Astrocyte (in vitro differentiated cells and primary cell): ENCODE measurements around the gene SFTPD. TPM values are rescaled to one million over a fixed set of nuclear protein-coding genes. Genes with fewer than 3 reads are reported as not detected.

ENCODE experiments used
- DNase-seq: peaks from one replicate; pipeline ENCODE4 v3.0.0-alpha.2; 2010; ENCODE audit warnings: low read depth
- FAIRE-seq: peaks from 2 replicates; lab custom pipeline; 2011; peaks lifted over from hg19 to GRCh38; lab: Jason Lieb, UNC
- H2AFZ ChIP-seq: 2 replicates; pipeline ENCODE4 v1.6.0; 2012; ENCODE audit warnings: low read depth, low read length, inconsistent platforms
- H3K27ac ChIP-seq: 2 replicates; pipeline ENCODE4 v1.5.1; 2011; ENCODE audit warnings: low read depth, low read length, inconsistent platforms
- H3K27me3 ChIP-seq: 2 replicates; pipeline ENCODE4 v1.6.0; 2011; ENCODE audit warnings: low read length, inconsistent platforms; ENCODE audit not compliant: insufficient read depth
- H3K36me3 ChIP-seq: 2 replicates; pipeline ENCODE4 v1.5.1; 2011; ENCODE audit warnings: low read length, inconsistent platforms; ENCODE audit not compliant: insufficient read depth
- H3K4me1 ChIP-seq: 2 replicates; pipeline ENCODE4 v1.5.1; 2011; ENCODE audit warnings: low read length, inconsistent platforms; ENCODE audit not compliant: insufficient read depth
- H3K4me2 ChIP-seq: 2 replicates; pipeline ENCODE4 v1.6.0; 2012; ENCODE audit warnings: low read length, inconsistent platforms
- H3K4me3 ChIP-seq: 2 replicates; pipeline ENCODE4 v1.5.1; 2011; ENCODE audit warnings: low read depth, mild to moderate bottlenecking, low read length, inconsistent platforms; ENCODE audit not compliant: insufficient read depth
- H3K79me2 ChIP-seq: 2 replicates; pipeline ENCODE4 v1.6.0; 2012; ENCODE audit warnings: mild to moderate bottlenecking, low read length, inconsistent platforms; ENCODE audit not compliant: insufficient read depth
- H3K9ac ChIP-seq: 2 replicates; pipeline ENCODE4 v1.6.0; 2012; ENCODE audit warnings: mild to moderate bottlenecking, low read length, inconsistent platforms
- H3K9me3 ChIP-seq: 2 replicates; pipeline ENCODE4 v1.5.1; 2012; ENCODE audit warnings: low read depth, mild to moderate bottlenecking, low read length, inconsistent platforms; ENCODE audit not compliant: insufficient read depth
- H4K20me1 ChIP-seq: 2 replicates; pipeline ENCODE4 v1.6.0; 2012; ENCODE audit warnings: low read length, inconsistent platforms; ENCODE audit not compliant: insufficient read depth
- H3K27ac Mint-ChIP-seq: one replicate; pipeline ENCODE4 v1.8.0; 2021; ENCODE audit warnings: mild to moderate bottlenecking, mixed read lengths; ENCODE audit not compliant: unreplicated experiment
- H3K27me3 Mint-ChIP-seq: one replicate; pipeline ENCODE4 v1.8.0; 2021; ENCODE audit warnings: low read depth, mixed read lengths; ENCODE audit not compliant: unreplicated experiment
- H3K36me3 Mint-ChIP-seq: one replicate; pipeline ENCODE4 v1.8.0; 2021; ENCODE audit warnings: low read depth, mixed read lengths; ENCODE audit not compliant: unreplicated experiment
- H3K4me1 Mint-ChIP-seq: one replicate; pipeline ENCODE4 v1.8.0; 2021; ENCODE audit warnings: low read depth, mixed read lengths; ENCODE audit not compliant: unreplicated experiment
- H3K4me3 Mint-ChIP-seq: one replicate; pipeline ENCODE4 v1.8.0; 2021; ENCODE audit warnings: mild to moderate bottlenecking, moderate library complexity, mixed read lengths; ENCODE audit not compliant: unreplicated experiment
- H3K9me3 Mint-ChIP-seq: one replicate; pipeline ENCODE4 v1.8.0; 2021; ENCODE audit warnings: mild to moderate bottlenecking, mixed read lengths; ENCODE audit not compliant: unreplicated experiment
- EZH2 ChIP-seq: IDR thresholded peaks from 2 replicates; pipeline ENCODE4 v1.6.1; 2012; ENCODE audit warnings: mild to moderate bottlenecking, low read length, inconsistent platforms; ENCODE audit not compliant: insufficient read depth
- total RNA-seq: library from RNA; stranded (reverse); gene quantifications from 2 replicates; pipeline ENCODE4 v1.2.1, GENCODE V29; 2021
- TF ChIP-seq, protein P1 (sequence below): IDR thresholded peaks from 2 replicates; pipeline ENCODE4 v1.5.1; 2011; ENCODE audit warnings: low read depth, mild to moderate bottlenecking, inconsistent platforms, low read length, moderate library complexity; ENCODE audit not compliant: insufficient read depth

SFTPD gene
- total RNA-seq, 1 donor from 2014 or later = 0.27 TPM

DNA sequence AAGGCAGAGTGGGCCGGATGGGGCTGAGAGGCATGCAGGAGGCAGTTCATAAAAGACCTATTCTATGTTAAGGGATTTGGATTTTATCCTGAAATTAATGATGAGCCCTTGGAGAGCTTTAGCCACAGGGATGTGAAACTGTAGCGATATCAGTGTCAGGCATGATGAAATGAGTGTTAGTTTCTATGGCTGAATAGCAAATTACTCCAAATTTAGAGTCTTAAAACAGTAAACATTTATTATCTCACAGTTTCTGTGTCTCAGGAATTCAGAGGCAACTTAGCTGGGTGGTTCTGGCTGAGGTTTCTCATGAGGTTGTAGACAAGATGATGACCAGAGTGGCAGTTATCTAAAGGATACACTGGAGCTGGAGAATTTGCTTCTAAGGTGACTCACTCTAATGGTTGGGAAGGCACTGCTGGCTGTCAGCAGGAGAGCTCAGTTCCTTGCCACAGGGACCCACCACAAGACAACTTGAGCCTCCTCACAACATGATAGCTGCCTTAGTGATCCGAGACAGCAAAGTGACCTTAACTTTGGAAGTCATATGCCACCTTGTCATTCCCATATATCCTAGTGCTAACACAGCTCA is 36.7 kb upstream of the SFTPD start:
- Mint-ChIP-seq H3K4me3 (no peak overlapping the region), H3K27me3 (peaks cover 12% of the 10 kb centered on the region), H3K4me1 (peaks cover 12% of the 10 kb centered on the region), H3K27ac (no peak overlapping the region), H3K36me3 (no peaks in the 10 kb centered on the region), H3K9me3 (peaks cover 5% of the 10 kb centered on the region)
- Histone ChIP-seq H3K4me1 (no peaks in the 10 kb centered on the region), H3K9ac (no peak overlapping the region), H3K79me2 (no peaks in the 10 kb centered on the region), H3K4me3 (no peak overlapping the region), H3K9me3 (no peaks in the 10 kb centered on the region), H4K20me1 (no peaks in the 10 kb centered on the region), H3K4me2 (no peak overlapping the region), H2AFZ (no peak overlapping the region), H3K36me3 (no peaks in the 10 kb centered on the region), H3K27ac (no peak overlapping the region), H3K27me3 (peaks cover 25% of the 10 kb centered on the region)
- FAIRE-seq (no peak), DNase-seq (no peak)
- TF ChIP-seq, protein P1, sequence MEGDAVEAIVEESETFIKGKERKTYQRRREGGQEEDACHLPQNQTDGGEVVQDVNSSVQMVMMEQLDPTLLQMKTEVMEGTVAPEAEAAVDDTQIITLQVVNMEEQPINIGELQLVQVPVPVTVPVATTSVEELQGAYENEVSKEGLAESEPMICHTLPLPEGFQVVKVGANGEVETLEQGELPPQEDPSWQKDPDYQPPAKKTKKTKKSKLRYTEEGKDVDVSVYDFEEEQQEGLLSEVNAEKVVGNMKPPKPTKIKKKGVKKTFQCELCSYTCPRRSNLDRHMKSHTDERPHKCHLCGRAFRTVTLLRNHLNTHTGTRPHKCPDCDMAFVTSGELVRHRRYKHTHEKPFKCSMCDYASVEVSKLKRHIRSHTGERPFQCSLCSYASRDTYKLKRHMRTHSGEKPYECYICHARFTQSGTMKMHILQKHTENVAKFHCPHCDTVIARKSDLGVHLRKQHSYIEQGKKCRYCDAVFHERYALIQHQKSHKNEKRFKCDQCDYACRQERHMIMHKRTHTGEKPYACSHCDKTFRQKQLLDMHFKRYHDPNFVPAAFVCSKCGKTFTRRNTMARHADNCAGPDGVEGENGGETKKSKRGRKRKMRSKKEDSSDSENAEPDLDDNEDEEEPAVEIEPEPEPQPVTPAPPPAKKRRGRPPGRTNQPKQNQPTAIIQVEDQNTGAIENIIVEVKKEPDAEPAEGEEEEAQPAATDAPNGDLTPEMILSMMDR = no peak
- TF ChIP-seq EZH2 = no peak

DNA sequence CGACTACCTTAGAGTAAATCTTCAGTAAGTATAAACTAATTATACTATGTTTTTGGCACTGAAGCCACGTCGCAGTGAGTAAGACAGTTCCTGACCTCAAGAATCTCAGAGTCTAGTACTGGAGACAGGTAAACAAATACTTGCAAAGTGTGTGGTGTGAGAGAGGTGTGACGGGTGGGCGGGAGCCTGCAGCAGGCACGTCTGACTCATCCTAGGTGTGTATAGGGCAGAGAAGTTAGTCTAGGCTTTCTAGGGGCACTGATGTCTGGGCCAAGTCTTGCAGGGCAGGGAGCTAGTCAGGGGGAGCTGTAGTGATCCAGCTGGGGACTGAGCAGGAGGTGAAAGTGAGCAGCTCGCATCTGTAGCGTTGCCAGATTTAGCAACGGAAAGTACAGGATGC is 35.9 kb upstream of the SFTPD start:
- H3K36me3 ChIP-seq = no peaks in the 10 kb centered on the region
- H3K4me3 Mint-ChIP-seq = no peak overlapping the region
- peaks cover 12% of the 10 kb centered on the region for H3K27me3 Mint-ChIP-seq
- no peak for TF ChIP-seq EZH2
- TF ChIP-seq, protein P1 = no peak
- H3K9me3 Mint-ChIP-seq = peaks cover 3% of the 10 kb centered on the region
- DNase-seq (no peak), FAIRE-seq (no peak)
- no peak overlapping the region for H3K27ac Mint-ChIP-seq
- no peak overlapping the region for H2AFZ ChIP-seq
- H3K36me3 Mint-ChIP-seq = no peaks in the 10 kb centered on the region
- H3K9ac ChIP-seq = no peak overlapping the region
- no peaks in the 10 kb centered on the region for H4K20me1 ChIP-seq
- H3K4me3 ChIP-seq = no peak overlapping the region
- peaks cover 32% of the 10 kb centered on the region for H3K27me3 ChIP-seq
- H3K79me2 ChIP-seq = no peaks in the 10 kb centered on the region
- H3K4me1 Mint-ChIP-seq = peaks cover 12% of the 10 kb centered on the region
- H3K9me3 ChIP-seq = no peaks in the 10 kb centered on the region
- H3K4me1 ChIP-seq = no peaks in the 10 kb centered on the region
- H3K4me2 ChIP-seq = no peak overlapping the region
- H3K27ac ChIP-seq = no peak overlapping the region

DNA sequence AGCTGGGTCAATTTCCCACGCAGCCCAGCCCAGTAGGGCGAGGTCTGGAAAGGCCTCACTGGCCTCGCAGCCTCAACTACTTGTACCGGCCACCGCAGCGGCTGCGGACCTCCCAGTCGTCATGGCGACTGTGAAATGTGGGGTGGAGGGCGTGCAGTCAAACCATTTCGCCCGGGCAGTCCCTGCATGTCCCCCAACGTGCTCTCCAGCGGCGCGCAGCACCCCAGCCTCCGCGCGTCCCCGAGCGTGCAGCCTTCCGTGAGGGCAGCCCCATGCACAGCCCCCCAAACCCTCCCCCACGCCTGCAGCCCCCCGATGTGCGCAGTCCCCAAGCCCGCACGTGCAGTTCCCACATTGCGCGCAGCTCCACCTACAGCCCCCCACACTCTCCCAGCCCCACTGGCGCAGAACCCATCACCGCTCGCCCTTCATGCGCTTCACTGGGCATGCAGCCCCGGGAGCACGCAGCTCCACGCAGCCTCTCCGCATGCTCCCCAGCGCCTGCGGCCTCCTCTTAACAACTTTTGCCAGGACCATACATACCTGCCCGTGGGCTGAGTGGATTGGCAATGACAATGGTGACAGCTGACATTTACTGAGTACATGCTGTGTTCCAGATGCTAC is 34.5 kb upstream of the SFTPD start:
- Histone ChIP-seq H3K9ac (no peak overlapping the region), H3K27ac (no peak overlapping the region), H3K36me3 (no peaks in the 10 kb centered on the region), H3K4me1 (no peaks in the 10 kb centered on the region), H3K4me2 (no peak overlapping the region), H2AFZ (no peak overlapping the region), H3K27me3 (peaks cover 33% of the 10 kb centered on the region), H3K4me3 (no peak overlapping the region), H3K9me3 (no peaks in the 10 kb centered on the region), H3K79me2 (no peaks in the 10 kb centered on the region), H4K20me1 (no peaks in the 10 kb centered on the region)
- Mint-ChIP-seq H3K27me3 (peaks cover 12% of the 10 kb centered on the region), H3K4me1 (peaks cover 12% of the 10 kb centered on the region), H3K4me3 (peak overlapping the region; percentile 50), H3K9me3 (no peaks in the 10 kb centered on the region), H3K27ac (no peak overlapping the region), H3K36me3 (no peaks in the 10 kb centered on the region)
- TF ChIP-seq, protein P1 = no peak
- DNase-seq (no peak), FAIRE-seq (no peak)
